Measurements from ENCODE around the gene ZNF678.
"Not testable (repeated sequence)": the region's sequence is repeated elsewhere in the genome, so short reads cannot be mapped to it uniquely, and the experiment has no call there.

The ZNF678 gene

DNA sequence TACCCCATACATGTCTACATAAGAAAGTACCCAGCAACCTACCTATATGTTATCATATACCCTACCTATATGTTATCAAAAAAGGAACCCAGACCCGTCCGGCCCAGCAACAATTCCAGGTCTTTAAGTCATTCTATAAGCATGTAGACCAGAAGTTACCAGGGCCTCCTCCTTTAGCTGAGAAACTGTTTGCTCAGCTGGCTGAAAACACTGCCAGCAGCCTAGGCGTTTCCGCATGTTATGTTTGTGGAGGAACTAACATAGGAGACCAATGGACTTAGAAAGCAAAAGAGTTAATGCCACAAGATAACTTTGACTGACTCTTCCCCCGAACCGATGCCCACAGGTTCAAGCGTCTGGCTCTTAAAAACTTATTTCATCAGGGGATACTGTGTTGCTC lies 7.1 kb upstream of the ZNF678 start:
- DNase-seq = no peak

DNA sequence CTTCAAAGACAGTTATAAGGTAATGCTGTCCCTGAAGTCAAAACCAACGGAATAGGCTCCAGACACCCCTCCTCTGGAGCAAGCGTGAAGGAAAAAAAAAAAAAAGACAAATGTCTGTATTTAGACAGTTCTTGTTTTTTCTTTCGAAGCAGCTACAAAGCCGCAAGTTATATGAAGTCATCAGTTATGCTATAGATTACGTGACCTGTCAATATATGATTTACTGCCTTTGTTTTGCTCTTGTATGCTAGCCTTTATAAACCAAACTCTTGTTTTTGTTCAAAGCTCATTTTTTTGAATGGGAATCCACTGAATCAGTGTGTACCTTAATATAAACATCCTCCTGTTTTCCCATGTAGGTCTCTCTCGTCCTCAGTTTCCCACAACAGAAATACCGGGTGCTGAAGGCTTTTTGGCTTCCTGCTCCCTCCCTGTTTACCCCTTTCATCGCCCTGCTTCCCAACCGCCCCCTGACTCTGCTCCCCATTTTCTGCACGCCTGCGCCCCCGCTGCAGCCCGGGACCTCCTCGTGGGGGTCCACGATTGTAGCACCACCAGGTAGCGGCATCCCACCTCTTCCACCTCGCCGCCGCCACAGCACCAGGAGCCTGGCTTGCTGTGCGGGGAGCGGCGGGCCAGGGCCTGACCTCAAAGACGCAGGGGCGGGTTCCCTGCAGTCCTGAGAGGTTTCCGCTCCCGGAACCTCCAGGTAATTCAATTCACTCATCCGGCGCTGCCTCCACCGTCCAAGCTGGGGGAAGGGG lies 5.2 kb upstream of the ZNF678 start:
- no peak for DNase-seq

DNA sequence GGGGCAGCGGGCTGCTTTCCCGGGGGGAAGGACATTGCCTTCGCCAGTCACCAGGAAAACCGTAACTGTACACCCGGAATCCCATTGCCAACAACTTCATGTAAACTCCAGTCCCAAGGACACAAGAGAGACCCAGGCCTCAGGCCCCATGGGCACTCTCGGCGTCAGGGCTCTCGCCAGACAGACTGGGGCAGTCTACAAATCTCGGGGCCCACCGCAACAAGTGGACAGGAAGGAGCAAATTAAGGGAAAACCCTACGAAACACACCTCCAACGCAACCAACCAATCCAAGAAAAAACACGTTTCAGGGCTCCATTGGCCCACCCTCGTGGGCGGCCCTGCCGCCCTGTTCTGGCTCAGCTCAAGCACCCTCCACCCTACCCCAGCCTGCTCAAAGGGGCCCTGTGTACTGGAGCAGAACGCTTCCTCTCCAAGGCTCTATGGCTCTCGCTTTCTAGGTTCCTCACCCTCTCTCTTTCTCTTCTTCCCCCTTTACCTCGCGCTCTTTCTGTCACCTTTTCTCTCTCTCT lies 4.6 kb upstream of the ZNF678 start:
- no peak for DNase-seq

DNA sequence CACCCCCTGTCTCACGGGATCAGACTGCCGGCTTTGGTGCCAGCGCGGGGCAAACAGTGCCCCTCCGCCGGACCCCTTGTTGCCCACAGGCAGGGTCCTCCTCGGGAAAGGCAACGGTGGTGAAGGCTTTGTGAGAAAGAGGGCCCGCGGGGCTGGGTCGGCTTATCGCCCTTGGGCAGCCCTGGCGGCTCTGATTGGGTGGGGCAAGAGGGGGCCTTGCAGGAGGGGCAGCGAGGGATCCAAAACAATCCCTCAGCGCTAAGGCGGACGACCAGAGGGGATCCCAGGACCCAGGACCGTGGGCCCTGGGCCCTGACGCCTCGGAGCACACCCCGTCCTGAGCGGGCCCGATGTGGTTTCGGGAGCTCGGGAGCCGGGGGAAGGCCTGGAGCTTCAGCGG lies 3.9 kb upstream of the ZNF678 start:
- no peak for DNase-seq

DNA sequence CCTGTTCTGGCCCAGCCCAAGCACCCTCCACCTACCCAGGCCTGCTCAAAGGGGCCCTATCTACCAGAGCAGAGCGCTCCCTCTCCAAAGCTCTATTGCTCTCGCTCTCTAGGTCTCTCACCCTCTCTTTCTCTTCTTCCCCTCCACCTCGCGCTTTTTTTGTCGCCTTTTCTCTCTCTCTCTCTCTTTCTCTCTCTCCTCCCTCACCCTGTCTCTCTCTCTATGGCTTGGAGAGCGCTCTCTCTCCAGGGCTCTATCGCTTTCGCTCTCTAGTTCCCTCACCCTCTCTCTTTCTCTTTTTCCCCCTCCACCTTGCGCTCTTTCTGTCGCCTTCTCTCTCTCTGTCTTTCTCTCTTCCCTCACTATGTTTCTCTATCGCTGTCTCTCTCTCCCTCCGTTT lies 3.4 kb upstream of the ZNF678 start:
- DNase-seq = no peak

DNA sequence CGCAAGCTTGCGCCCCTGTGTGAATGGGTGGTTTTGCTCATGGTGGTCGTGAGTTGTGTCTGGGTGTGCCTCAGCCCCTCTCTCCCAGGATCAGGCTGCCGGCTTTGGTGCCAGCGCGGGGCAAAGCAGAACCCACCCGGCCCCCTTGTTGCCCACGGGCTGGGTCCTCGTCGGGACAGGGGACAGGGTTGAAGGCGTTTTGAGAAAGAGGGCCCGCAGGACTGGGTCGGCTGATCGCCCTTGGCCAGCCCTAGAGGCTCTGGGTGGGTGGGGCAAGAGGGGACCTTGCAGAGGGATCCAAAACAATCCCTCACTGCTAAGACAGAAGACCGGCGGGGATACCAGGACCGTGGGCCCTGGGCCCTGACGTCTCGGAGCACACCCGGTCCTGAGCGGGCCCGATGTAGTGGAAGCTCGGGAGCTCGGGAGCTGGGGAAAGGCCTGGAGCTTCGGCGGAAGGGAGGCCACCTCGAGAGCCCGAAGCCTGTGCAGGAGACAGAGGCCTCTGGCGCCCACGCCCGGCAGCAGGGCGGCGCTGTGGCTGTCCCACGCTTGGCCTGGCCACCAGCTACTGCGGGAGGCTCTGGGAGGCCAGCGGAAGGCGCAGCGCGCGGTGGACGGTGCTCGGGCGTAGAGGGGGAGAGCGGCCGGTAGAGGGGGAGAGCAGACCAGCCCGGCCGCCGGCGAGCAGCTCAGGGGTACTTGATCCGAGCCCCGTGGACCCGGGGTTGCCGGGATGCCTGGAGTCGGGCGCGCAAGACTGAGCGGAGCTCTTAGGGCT lies 2.8 kb upstream of the ZNF678 start:
- DNase-seq = no peak

DNA sequence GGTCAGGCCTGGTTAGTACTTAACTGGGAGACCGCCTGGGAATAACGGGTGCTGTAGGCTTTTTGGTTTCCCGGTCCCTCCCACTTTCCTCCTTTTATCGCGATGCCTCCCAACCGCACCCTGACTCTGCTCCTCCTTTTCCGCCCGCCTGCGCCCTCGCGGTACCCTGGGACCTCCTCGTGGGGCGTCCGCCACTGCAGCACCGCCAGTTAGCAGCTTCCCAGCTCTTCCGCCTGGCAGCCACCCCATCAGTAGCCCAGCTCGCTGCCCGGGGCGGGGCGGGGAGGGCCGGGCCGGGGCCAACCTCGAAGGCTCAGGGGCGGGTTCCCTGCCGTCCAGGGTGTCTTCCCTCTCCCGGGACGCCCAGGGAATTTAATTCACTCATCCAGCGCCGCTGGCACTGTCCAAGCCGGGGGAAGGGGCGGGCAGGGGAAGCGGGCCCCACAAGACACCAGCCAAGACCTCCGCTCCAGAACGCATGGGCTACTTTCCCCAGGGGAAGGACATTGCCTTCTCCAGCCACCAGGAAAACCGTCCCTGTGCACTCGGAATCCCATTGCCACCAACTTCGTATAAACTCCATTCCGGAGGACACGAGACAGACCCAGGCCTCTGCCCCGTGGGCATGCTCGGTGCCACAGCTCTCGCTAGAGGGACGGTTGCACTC lies 2.0 kb upstream of the ZNF678 start:
- no peak for DNase-seq

DNA sequence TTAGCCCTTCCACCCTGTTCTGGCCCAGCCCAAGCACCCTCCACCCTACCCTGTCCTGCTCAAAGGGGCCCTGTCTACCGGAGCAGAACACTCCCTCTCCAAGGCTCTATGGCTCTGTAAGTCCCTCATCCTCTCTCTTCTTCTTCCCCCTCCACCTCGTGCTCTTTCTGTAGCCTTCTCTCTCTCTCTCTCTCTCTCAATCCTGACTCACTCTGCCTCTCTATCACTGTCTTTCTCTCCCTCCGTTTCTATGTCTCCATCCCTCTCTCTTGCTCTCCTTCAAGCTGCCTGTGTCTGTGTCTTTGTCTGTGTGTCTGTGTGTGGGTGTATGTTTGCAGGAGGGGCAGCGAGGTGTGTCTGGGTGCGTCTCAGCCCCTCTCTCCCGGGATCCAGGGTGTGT lies 1.3 kb upstream of the ZNF678 start:
- DNase-seq = no peak

DNA sequence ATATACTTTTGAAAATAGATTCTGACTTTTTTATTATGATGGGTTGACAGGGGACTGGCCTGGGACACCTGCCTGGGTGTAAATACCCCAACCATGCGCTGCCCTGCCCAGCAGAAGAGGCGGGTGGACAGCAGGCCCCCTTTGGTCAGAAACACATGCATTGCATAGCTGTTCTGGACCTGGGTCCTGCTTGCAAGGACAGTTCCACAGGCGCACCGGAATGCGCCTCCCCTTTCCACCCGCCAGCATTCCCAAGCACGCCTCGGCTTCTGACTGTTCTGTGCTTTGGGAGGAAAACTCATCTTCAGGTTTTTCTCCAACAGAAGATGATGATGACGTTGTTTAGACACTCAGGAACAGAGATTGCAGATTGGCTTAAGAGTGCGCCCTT lies 428 bp upstream of the ZNF678 start:
- DNase-seq = no peak

DNA sequence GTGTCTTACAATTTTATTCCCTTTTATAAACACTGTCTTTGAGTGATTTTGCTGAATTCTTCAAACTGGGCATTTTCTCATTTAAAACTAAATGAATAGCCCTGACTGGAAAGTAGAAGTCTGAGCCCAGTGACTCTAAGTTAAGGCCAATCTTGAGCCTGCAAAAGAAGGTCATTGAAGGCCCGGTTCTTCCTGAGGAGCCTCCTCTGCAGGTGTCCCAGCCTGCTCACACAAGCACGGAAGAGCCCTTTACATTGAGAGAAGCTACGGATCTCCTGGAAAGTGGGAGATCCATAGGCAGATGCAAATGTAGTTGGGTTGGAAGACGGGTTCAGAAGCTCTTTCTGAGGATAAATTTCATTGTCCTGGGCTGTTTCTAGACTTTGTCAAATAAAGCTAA lies 3.9 kb downstream of the ZNF678 start:
- no peak for DNase-seq

DNA sequence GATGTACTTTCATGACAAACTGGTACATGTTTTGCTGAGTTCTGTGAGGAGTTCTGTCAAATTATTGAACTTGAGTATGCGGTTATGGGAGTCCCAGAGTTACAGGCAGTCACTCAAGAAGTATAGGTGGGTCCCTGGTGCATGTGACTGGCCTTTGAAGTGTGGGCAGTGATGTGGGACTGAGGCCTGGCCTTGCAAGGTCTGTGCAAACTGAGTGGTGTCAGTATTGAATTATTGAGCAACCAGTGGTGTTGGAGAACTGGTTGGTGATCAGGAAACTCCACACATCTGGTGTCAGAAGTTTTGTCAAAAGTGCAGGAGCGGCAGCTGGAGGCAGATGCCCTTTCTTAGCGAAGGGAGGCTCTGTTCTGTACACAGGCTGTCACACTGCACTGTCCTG lies 5.2 kb downstream of the ZNF678 start:
- no peak for DNase-seq

DNA sequence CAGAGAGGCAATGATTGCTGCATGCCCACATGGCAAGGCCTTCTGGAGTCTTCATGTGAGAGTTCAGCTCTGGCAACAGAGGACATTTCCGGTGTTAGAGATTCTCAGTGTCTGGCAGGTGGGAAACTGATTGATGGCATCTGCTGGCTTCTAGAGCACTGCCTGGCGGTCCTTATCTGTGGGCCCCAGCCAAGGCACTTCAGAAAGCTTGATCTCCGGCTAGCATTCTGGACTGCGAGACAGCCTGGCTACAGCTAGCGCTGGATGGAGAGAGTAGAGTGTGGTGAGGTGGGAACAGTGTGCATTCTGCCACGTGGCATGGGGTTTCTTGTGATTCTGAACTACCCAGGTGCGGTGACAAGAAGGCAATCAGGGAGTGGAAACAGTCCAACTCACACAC lies 9.4 kb downstream of the ZNF678 start:
- no peak for DNase-seq

DNA sequence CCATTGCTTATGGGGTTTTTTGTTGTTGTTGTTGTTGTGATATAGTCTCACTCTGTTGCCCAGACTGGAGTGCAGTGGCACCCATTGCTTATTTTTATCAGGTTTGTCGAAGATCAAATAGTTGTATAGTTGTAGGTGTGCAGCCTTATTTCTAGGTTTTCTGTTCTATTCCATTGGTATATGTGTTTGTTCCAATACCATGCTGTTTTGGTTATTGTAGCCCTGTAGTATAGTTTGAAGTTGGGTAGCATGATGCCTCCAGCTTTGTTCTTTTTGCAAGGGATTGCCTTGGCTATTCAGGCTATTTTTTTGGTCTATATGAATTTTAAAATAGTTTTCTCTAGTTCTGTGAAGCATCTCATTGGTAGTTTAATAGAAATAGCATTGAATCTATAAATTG lies 11.6 kb downstream of the ZNF678 start:
- no peak for DNase-seq

DNA sequence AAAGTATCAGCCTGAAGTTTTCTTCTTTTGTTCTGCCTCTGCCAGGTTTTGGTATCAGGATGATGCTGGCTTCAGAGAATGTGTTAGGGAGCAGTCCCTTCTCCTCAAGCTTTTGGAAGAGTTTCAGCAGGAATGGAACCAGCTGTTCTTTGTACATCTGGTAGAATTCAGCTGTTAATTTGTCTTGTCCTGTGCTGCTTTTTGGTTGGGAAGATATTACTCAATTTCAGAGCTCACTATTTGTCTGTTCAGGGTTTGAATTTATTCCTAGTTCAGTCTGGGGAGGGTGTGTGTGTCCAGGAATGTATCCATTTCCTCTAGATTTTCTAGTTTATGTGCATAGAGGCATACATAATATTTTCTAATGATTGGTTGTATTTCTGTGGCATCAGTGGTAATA lies 12.8 kb downstream of the ZNF678 start:
- DNase-seq = no peak

DNA sequence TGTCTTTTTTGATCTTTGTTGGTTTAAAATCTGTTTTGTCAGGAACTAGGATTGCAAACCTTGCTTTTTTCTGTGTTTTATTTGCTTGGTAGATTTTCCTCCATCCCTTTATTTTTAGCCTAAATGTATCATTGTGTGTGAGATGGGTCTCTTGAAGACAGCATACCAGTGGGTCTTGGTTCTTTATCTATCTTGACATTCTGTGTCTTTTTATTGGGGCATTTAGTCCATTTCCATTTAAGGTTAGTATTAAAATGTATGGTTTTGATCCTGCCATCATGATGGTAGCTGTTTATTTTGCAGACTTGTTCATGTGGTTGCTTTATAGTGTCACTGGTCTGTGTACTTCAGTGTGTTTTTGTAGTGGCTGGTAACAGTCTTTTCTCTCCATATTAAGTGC lies 14.1 kb downstream of the ZNF678 start:
- no peak for DNase-seq

DNA sequence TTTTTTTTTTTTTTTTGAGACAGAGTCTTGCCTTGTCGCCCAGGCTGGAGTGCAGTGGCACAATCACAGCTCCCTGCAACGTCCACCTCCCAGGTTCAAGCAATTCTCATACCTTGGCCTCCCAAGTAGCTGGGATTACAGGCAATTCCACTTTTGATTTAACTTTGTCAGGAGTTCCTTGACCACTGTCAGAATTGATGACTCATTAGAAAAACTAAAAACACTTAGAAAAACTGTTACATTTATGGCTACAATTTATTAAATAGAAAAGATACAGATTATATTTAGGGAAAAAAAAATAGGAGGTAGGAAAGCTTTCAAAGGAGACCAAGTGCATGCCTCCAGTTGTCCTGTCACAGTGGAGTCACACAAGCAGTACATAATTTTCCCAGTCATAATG lies 20.0 kb downstream of the ZNF678 start:
- DNase-seq = no peak

DNA sequence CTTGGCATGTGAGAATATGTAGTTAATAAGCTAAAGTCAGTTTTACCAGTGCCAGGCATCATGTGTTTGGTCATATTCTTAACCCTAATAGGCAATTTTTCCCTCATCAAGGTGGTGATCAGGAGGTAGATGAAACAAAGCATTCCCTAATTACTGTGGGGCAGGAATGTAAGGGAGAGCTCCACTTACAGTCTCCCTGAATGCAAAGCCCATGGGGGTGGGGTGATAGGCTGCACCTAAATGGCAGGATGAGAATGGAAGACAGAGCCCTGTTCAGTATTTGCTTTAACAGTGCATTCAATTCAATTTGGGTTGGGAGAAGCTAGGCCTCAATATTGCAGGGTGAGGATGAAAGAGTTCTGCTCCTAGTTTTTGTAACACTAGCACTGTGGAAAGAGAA lies 23.4 kb downstream of the ZNF678 start:
- DNase-seq = no peak

DNA sequence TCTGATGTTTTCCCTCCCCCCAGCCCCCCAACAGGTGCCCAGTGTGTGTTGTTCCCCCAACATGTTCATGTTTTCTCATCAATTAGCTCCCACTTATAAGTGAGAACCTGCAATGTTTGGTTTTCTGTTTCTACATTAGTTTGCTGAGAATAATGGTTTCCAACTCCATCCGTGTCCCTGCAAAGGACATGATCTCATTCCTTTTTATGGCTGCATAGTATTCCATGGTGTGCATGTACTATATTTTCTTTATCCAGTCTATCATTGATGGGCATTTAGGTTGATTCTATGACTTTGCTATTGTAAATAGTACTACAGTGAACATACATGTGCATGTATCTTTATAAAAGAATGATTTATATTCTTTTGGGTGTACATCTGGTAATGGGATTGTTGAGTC lies 24.6 kb downstream of the ZNF678 start:
- DNase-seq = no peak

DNA sequence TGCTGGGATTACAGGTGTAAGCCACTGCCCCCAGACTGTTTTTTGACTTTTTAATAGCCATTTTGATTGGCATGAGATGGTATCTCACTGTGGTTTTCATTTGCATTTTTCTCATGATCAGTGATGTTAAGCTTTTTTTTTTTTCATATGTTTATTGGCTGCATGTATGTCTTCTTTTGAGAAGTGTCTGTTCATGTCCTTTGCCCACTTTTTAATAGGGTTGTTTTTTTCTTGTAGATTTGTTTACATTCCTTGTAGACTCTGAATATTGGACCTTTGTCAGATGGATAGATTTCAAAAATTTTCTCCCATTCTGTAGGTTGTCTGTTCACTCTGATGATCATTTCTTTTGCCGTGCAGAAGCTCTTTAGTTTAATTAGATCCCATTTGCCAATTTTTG lies 25.4 kb downstream of the ZNF678 start:
- not testable (repeated sequence) for DNase-seq

DNA sequence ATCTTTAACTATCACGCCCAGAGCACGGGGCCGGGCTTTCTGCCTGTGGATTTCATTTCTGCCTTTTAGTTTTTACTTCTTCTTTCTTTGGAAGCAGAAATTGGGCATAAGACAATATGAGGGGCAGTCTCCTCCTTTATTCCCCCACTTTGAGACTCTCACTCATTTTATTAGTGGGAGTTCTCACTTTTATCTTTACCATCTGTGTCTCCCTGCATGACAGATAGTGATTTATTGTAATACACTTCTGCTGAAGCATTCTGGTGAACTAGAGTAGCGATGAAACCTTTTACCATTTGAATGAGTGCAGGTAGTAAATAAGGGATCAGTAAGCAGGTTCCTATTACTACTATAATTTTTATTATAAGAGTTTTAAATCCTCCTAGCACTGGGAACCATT lies 26.4 kb downstream of the ZNF678 start:
- not testable (repeated sequence) for DNase-seq

DNA sequence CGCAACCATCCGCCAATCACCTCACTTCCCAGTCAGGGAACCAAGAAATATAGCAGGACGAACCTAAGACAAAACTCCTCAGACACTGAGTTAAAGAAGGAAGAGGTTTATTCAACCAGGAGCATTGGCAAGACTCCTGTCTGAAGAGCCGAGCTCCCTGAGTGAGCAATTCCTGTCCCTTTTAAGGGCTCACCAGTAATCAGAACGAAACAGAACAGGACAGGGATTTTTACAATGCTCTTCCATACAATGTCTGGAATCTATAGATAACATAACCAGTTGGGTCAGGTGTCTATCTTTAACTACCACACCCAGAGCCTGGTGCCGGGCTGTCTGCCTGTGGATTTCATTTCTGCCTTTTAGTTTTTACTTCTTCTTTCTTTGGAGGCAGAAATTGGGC lies 32.9 kb downstream of the ZNF678 start:
- not testable (repeated sequence) for DNase-seq

DNA sequence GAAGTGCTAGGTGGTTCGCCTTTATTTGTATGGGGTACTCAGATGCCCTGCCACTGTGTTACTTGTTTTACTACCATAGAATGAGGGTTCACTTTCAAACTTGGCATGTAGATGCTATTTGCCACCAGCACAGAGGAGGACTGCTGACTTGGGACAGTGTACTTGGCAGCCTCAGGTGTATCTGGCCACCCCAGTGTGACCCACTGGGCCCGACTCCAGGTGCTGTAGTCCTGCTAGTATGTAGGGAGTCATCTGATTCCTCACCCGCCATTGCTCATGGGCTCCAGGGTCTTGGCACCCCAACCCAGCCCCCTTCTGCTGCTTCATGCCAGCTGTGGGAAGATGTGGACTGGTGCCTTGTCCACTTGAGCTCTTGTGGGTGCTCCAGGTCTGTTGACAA lies 40.0 kb downstream of the ZNF678 start:
- no peak for DNase-seq

DNA sequence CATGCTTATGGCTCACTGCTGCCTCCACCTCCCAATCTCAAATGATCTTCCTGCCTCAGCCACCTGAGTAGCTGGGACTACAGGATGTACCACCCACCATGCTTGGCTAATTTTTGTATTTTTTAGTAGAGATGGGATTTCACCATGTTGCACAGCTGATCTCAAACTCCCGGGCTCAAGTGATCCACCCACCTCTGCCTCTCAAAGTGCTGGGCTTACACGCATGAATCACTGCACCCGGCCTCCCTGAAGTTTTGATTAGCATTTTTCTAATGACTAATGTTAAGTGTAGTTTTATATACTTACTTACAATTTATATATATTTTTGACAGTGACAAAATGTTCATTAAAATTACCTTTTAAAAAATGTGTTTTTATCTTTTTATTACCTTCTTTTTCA lies 41.1 kb downstream of the ZNF678 start:
- DNase-seq = no peak

DNA sequence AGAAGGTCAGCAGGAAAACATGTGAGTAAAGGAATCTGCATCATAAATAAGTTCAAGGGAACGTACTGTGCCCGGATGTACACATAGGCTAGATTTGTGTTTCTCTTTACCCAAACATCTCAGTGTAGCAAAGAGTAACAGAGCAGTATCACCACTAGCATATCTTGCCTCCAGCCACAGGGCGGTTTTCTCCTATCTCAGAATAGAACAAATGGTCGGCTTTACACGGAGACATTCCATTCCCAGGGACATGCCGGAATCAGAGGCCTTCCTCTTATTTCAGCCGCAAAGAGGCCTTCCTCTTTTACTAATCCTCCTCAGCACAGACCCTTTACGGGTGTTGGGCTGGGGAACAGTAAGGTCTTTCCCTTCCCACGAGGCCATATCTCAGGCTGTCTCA lies 42.9 kb downstream of the ZNF678 start:
- DNase-seq = not testable (repeated sequence)
